H9 (cell line): ENCODE results near the gene ANXA2. TPM values are rescaled to one million over a fixed set of nuclear protein-coding genes. Genes with fewer than 3 reads are reported as not detected.

Source experiments
- DNase-seq: peaks from one replicate; pipeline ENCODE4 v3.0.0-alpha.2; 2017
- H2AFZ ChIP-seq: one replicate; pipeline ENCODE4 v1.6.1; 2013; ENCODE audit warnings: mild to moderate bottlenecking, low read length, control low read depth, moderate library complexity
- H2AK5ac ChIP-seq: 2 replicates; pipeline ENCODE4 v1.6.1; 2013; ENCODE audit warnings: low read length, control low read depth, mixed read lengths; ENCODE audit not compliant: insufficient read length
- H2BK120ac ChIP-seq: one replicate; pipeline ENCODE4 v1.6.1; 2013; ENCODE audit warnings: low read depth, mild to moderate bottlenecking, low read length, control low read depth, inconsistent platforms; ENCODE audit not compliant: poor library complexity, severe bottlenecking
- H2BK12ac ChIP-seq: 2 replicates; pipeline ENCODE4 v1.6.1; 2013; ENCODE audit warnings: low read length, control low read depth, mixed read lengths, low read depth; ENCODE audit not compliant: insufficient read length
- H2BK15ac ChIP-seq: 2 replicates; pipeline ENCODE4 v1.6.1; 2013; ENCODE audit warnings: low read depth, low read length, control low read depth
- H2BK20ac ChIP-seq: one replicate; pipeline ENCODE4 v1.6.1; 2013; ENCODE audit warnings: low read depth, mild to moderate bottlenecking, low read length, control low read depth, inconsistent platforms; ENCODE audit not compliant: poor library complexity, severe bottlenecking
- H2BK5ac ChIP-seq: 2 replicates; pipeline ENCODE4 v1.6.1; 2013; ENCODE audit warnings: low read length, control low read depth, mixed read lengths; ENCODE audit not compliant: insufficient read length
- H3K14ac ChIP-seq: 2 replicates; pipeline ENCODE4 v1.6.1; 2013; ENCODE audit warnings: low read length, control low read depth; ENCODE audit not compliant: insufficient read depth
- H3K18ac ChIP-seq: 2 replicates; pipeline ENCODE4 v1.6.1; 2013; ENCODE audit warnings: low read depth, mild to moderate bottlenecking, mixed read lengths, low read length, control low read depth; ENCODE audit not compliant: insufficient read length
- H3K23ac ChIP-seq: 2 replicates; pipeline ENCODE4 v1.6.1; 2013; ENCODE audit warnings: low read length, control low read depth, mixed read lengths, low read depth; ENCODE audit not compliant: insufficient read length
- H3K23me2 ChIP-seq: 2 replicates; pipeline ENCODE4 v1.6.1; 2013; ENCODE audit warnings: low read depth, mild to moderate bottlenecking, mixed read lengths, low read length, control low read depth; ENCODE audit not compliant: insufficient read length, poor library complexity, severe bottlenecking
- H3K27ac ChIP-seq: 2 replicates; pipeline ENCODE4 v1.5.1; 2013; ENCODE audit warnings: low read length, control low read depth, mixed read lengths, low read depth; ENCODE audit not compliant: insufficient read length
- H3K27me3 ChIP-seq: 2 replicates; pipeline ENCODE4 v1.6.1; 2013; ENCODE audit warnings: low read length, control low read depth, inconsistent platforms; ENCODE audit not compliant: insufficient read depth
- H3K4ac ChIP-seq: 2 replicates; pipeline ENCODE4 v1.6.1; 2013; ENCODE audit warnings: low read depth, mild to moderate bottlenecking, control low read depth, inconsistent platforms, low read length, moderate library complexity
- H3K4me1 ChIP-seq: 2 replicates; pipeline ENCODE4 v1.6.1; 2013; ENCODE audit warnings: low read length, control low read depth, inconsistent platforms; ENCODE audit not compliant: insufficient read depth
- H3K4me2 ChIP-seq: 2 replicates; pipeline ENCODE4 v1.6.1; 2013; ENCODE audit warnings: low read length, control low read depth, mixed read lengths; ENCODE audit not compliant: insufficient read length, insufficient read depth
- H3K56ac ChIP-seq: 2 replicates; pipeline ENCODE4 v1.6.1; 2013; ENCODE audit warnings: low read depth, mild to moderate bottlenecking, mixed read lengths, low read length, control low read depth; ENCODE audit not compliant: insufficient read length
- H3K79me1 ChIP-seq: 2 replicates; pipeline ENCODE4 v1.6.1; 2013; ENCODE audit warnings: low read depth, mild to moderate bottlenecking, moderate library complexity, low read length, control low read depth, inconsistent platforms; ENCODE audit not compliant: insufficient read depth, poor library complexity, severe bottlenecking
- H3K79me2 ChIP-seq: 2 replicates; pipeline ENCODE4 v1.6.1; 2013; ENCODE audit warnings: low read length, control low read depth, inconsistent platforms; ENCODE audit not compliant: insufficient read depth
- H3K9ac ChIP-seq: 2 replicates; pipeline ENCODE4 v1.6.1; 2013; ENCODE audit warnings: low read length, control low read depth, mixed read lengths; ENCODE audit not compliant: insufficient read length; ENCODE audit errors: extremely low read depth
- H3K9me3 ChIP-seq: one replicate; pipeline ENCODE4 v1.6.1; 2013; ENCODE audit warnings: low read depth, low read length, inconsistent platforms; ENCODE audit not compliant: control insufficient read depth
- H3T11ph ChIP-seq: one replicate; pipeline ENCODE4 v1.6.1; 2013; ENCODE audit warnings: mild to moderate bottlenecking, low read length, control low read depth, inconsistent platforms
- H4K20me1 ChIP-seq: one replicate; pipeline ENCODE4 v1.6.1; 2013; ENCODE audit not compliant: control insufficient read depth, insufficient read length, insufficient read depth
- H4K5ac ChIP-seq: 2 replicates; pipeline ENCODE4 v1.6.1; 2013; ENCODE audit warnings: low read depth, mild to moderate bottlenecking, mixed read lengths, low read length, control low read depth; ENCODE audit not compliant: insufficient read length
- H4K8ac ChIP-seq: replicated peaks from 2 replicates; pipeline ENCODE4 v1.6.1; 2013; ENCODE audit warnings: low read length, control low read depth, mixed read lengths, low read depth; ENCODE audit not compliant: insufficient read length
- H4K91ac ChIP-seq: 2 replicates; pipeline ENCODE4 v1.6.1; 2013; ENCODE audit warnings: low read depth, mild to moderate bottlenecking, moderate library complexity, mixed read lengths, low read length, control low read depth; ENCODE audit not compliant: insufficient read length
- H3K27ac Mint-ChIP-seq, 3 experiments: 2 replicates in 2 of 3; 3 replicates in 1 of 3; pipeline ENCODE4 v1.8.0; 2020 to 2021; ENCODE audit warnings: mixed read lengths in 3 of 3, mild to moderate bottlenecking in 1 of 3, moderate library complexity in 1 of 3
- H3K27me3 Mint-ChIP-seq: 2 replicates; pipeline ENCODE4 v1.8.0; 2021; ENCODE audit warnings: low read depth, mild to moderate bottlenecking, moderate library complexity, mixed read lengths
- H3K36me3 Mint-ChIP-seq, 3 experiments: 2 replicates in 2 of 3; 3 replicates in 1 of 3; pipeline ENCODE4 v1.8.0; 2020 to 2021; ENCODE audit warnings: low read depth in 3 of 3, mixed read lengths in 3 of 3; ENCODE audit not compliant: insufficient read depth in 1 of 3
- H3K4me1 Mint-ChIP-seq, 2 experiments: 2 replicates each; pipeline ENCODE4 v1.8.0; 2020; ENCODE audit warnings: mixed read lengths in 2 of 2
- H3K4me3 Mint-ChIP-seq, 2 experiments: 2 replicates in 1 of 2; 3 replicates in 1 of 2; pipeline ENCODE4 v1.8.0; 2020 to 2021; ENCODE audit warnings: mild to moderate bottlenecking in 2 of 2, mixed read lengths in 2 of 2, moderate library complexity in 1 of 2
- H3K9me3 Mint-ChIP-seq, 2 experiments: 2 replicates in 1 of 2; 3 replicates in 1 of 2; pipeline ENCODE4 v1.8.0; 2020; ENCODE audit warnings: mild to moderate bottlenecking in 2 of 2, mixed read lengths in 2 of 2, moderate library complexity in 1 of 2
- total RNA-seq: library from RNA; stranded (reverse); gene quantifications from 2 replicates; pipeline ENCODE4 v1.2.1, GENCODE V29; 2021
- TF ChIP-seq, protein P1 (sequence below): fragments of 200-600 bp; sonication (generic); conservative IDR thresholded peaks from 3 replicates; pipeline ENCODE4 v1.8.0; 2021; ENCODE audit warnings: antibody characterized with exemption, mild to moderate bottlenecking

The ANXA2 gene
- total RNA-seq, 1 experiment from 2014 or later: 126 TPM

DNA sequence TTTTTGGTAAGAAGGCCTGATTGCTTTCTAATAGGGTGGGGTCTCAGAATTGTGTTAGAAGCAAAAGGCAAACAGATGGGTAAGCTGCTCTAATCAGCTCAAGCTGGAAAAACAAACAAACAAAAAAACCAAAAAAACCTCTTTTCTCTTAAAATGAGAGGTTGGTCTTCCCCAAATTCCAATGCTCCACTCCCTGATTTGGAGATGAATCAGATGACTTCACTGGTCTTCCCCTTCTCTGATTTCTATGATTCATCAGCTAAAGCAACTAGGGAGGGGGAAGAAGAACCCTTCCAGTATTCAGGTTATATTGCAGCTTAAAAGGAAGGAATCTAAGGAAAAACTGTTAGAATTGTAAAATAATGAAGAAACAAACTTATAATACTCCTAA is 9.6 kb upstream of the ANXA2 start:
- Histone ChIP-seq H4K20me1 (no peaks in the 10 kb centered on the region), H2BK12ac (no peak overlapping the region), H3K9ac (no peak overlapping the region), H3K9me3 (no peaks in the 10 kb centered on the region), H4K5ac (no peak overlapping the region), H3T11ph (no peak overlapping the region), H3K4ac (no peak overlapping the region), H4K91ac (no peak overlapping the region), H2BK20ac (no peak overlapping the region), H3K27me3 (no peaks in the 10 kb centered on the region), H3K56ac (no peak overlapping the region), H2AFZ (no peak overlapping the region), H2BK15ac (no peak overlapping the region), H2BK5ac (no peak overlapping the region), H4K8ac (no peak overlapping the region), H3K79me2 (no peaks in the 10 kb centered on the region), H3K14ac (no peak overlapping the region), H3K23ac (no peak overlapping the region), H3K18ac (no peak overlapping the region), H3K27ac (no peak overlapping the region), H3K23me2 (no peaks in the 10 kb centered on the region), H3K4me2 (no peak overlapping the region), H3K4me1 (no peaks in the 10 kb centered on the region), H2BK120ac (no peak overlapping the region), H3K79me1 (no peaks in the 10 kb centered on the region), H2AK5ac (no peak overlapping the region)
- H3K36me3 Mint-ChIP-seq: no peaks in the 10 kb centered on the region
- H3K9me3 Mint-ChIP-seq: no peaks in the 10 kb centered on the region
- H3K4me1 Mint-ChIP-seq: peaks cover 5 to 9% of the 10 kb centered on the region in 2 experiments
- no peak overlapping the region for H3K4me3 Mint-ChIP-seq
- TF ChIP-seq, protein P1, sequence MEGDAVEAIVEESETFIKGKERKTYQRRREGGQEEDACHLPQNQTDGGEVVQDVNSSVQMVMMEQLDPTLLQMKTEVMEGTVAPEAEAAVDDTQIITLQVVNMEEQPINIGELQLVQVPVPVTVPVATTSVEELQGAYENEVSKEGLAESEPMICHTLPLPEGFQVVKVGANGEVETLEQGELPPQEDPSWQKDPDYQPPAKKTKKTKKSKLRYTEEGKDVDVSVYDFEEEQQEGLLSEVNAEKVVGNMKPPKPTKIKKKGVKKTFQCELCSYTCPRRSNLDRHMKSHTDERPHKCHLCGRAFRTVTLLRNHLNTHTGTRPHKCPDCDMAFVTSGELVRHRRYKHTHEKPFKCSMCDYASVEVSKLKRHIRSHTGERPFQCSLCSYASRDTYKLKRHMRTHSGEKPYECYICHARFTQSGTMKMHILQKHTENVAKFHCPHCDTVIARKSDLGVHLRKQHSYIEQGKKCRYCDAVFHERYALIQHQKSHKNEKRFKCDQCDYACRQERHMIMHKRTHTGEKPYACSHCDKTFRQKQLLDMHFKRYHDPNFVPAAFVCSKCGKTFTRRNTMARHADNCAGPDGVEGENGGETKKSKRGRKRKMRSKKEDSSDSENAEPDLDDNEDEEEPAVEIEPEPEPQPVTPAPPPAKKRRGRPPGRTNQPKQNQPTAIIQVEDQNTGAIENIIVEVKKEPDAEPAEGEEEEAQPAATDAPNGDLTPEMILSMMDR: no peak
- H3K27ac Mint-ChIP-seq: no peak overlapping the region
- no peaks in the 10 kb centered on the region; the same call in 1 of the 2 replicates for H3K27me3 Mint-ChIP-seq
- DNase-seq: no peak
